Glutamatergic neuron (in vitro differentiated cells): ENCODE measurements around the gene RPS3. TPM values are rescaled to one million over a fixed set of nuclear protein-coding genes. Genes with fewer than 3 reads are reported as not detected.
"Not testable (repeated sequence)": the region's sequence is repeated elsewhere in the genome, so short reads cannot be mapped to it uniquely, and the experiment has no call there.

Experiments
- DNase-seq: peaks from one replicate; pipeline ENCODE4 v3.0.0; 2022
- H3K27ac Mint-ChIP-seq: one replicate; pipeline ENCODE4 v1.8.0; 2020; ENCODE audit warnings: mild to moderate bottlenecking, mixed read lengths, inconsistent platforms; ENCODE audit not compliant: unreplicated experiment
- H3K27me3 Mint-ChIP-seq: one replicate; pipeline ENCODE4 v1.8.0; 2020; ENCODE audit warnings: mild to moderate bottlenecking, moderate library complexity, mixed read lengths, inconsistent platforms; ENCODE audit not compliant: unreplicated experiment
- H3K36me3 Mint-ChIP-seq: one replicate; pipeline ENCODE4 v1.8.0; 2020; ENCODE audit warnings: mild to moderate bottlenecking, mixed read lengths, inconsistent platforms; ENCODE audit not compliant: unreplicated experiment
- H3K4me1 Mint-ChIP-seq: one replicate; pipeline ENCODE4 v1.8.0; 2020; ENCODE audit warnings: mild to moderate bottlenecking, low read depth, mixed read lengths, inconsistent platforms; ENCODE audit not compliant: unreplicated experiment
- H3K4me3 Mint-ChIP-seq: one replicate; pipeline ENCODE4 v1.8.0; 2020; ENCODE audit warnings: mild to moderate bottlenecking, mixed read lengths, inconsistent platforms; ENCODE audit not compliant: unreplicated experiment
- H3K9me3 Mint-ChIP-seq: one replicate; pipeline ENCODE4 v1.8.0; 2020; ENCODE audit warnings: mild to moderate bottlenecking, moderate library complexity, mixed read lengths, inconsistent platforms; ENCODE audit not compliant: unreplicated experiment
- total RNA-seq: library from RNA; stranded (reverse); fragmentation: NEBNext Ultra II Directional; extraction: Animal tissue kit (Norgen Biotek cat#: 25700); gene quantifications from one replicate; pipeline ENCODE4 v1.2.1, GENCODE V29; 2021; ENCODE audit not compliant: unreplicated experiment
- TF ChIP-seq, protein P1 (sequence below): fragments of 200-600 bp; sonication (generic); IDR thresholded peaks from one replicate; pipeline ENCODE4 v1.5.0; 2021; ENCODE audit not compliant: partially characterized antibody, unreplicated experiment

Gene RPS3
- total RNA-seq, 1 donor from 2014 or later: 1,391 TPM

DNA sequence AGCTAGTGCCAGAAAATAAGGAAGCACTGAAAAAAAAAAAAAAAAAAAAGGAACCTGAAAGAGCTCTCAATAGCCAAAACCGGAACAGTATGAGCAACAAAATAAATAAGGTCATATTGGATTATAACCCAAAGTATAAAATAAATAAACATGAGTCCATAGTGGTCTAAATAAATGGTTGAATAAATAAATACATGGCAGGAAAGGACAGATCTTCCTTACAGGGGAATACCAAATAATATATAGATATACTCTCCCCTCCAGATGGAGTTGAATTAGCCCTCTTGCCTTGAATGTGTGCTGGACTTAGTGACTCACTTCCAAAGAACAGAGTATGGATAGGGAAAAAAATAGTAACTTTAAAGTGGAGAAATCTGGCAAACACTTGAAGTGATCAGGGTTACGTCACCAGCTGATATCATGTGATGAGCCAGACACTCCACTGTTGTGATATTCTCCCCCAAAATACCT, 33.6 kb upstream of the RPS3 start:
- H3K27ac Mint-ChIP-seq: no peak overlapping the region
- no peaks in the 10 kb centered on the region for H3K4me1 Mint-ChIP-seq
- no peaks in the 10 kb centered on the region for H3K27me3 Mint-ChIP-seq
- TF ChIP-seq, protein P1, sequence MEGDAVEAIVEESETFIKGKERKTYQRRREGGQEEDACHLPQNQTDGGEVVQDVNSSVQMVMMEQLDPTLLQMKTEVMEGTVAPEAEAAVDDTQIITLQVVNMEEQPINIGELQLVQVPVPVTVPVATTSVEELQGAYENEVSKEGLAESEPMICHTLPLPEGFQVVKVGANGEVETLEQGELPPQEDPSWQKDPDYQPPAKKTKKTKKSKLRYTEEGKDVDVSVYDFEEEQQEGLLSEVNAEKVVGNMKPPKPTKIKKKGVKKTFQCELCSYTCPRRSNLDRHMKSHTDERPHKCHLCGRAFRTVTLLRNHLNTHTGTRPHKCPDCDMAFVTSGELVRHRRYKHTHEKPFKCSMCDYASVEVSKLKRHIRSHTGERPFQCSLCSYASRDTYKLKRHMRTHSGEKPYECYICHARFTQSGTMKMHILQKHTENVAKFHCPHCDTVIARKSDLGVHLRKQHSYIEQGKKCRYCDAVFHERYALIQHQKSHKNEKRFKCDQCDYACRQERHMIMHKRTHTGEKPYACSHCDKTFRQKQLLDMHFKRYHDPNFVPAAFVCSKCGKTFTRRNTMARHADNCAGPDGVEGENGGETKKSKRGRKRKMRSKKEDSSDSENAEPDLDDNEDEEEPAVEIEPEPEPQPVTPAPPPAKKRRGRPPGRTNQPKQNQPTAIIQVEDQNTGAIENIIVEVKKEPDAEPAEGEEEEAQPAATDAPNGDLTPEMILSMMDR: no peak
- no peak overlapping the region for H3K4me3 Mint-ChIP-seq
- H3K36me3 Mint-ChIP-seq: peaks cover 4% of the 10 kb centered on the region
- peaks cover 1% of the 10 kb centered on the region for H3K9me3 Mint-ChIP-seq
- no peak for DNase-seq

DNA sequence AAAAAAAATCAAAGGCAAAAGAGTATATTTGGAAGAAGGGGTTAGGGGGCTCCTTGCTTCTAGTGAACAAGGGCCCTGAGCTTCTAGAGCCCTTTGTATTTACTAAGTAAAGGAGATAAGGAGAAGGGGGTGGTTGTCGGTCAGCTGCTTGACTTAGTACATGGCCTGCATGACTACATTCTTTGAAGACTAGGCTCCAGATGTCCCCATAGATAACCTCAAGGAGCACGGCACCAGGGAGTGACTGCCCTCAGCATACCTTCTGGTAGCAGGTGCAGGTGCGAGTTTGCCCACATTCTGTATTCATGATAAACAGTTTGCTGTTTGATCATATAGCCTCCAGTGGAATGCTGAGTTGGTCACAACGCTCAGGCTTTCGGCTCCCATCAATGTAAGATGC, 32.5 kb upstream of the RPS3 start:
- not testable (repeated sequence) for DNase-seq, H3K36me3 Mint-ChIP-seq, H3K4me1 Mint-ChIP-seq, H3K27me3 Mint-ChIP-seq, H3K4me3 Mint-ChIP-seq, H3K27ac Mint-ChIP-seq, H3K9me3 Mint-ChIP-seq

DNA sequence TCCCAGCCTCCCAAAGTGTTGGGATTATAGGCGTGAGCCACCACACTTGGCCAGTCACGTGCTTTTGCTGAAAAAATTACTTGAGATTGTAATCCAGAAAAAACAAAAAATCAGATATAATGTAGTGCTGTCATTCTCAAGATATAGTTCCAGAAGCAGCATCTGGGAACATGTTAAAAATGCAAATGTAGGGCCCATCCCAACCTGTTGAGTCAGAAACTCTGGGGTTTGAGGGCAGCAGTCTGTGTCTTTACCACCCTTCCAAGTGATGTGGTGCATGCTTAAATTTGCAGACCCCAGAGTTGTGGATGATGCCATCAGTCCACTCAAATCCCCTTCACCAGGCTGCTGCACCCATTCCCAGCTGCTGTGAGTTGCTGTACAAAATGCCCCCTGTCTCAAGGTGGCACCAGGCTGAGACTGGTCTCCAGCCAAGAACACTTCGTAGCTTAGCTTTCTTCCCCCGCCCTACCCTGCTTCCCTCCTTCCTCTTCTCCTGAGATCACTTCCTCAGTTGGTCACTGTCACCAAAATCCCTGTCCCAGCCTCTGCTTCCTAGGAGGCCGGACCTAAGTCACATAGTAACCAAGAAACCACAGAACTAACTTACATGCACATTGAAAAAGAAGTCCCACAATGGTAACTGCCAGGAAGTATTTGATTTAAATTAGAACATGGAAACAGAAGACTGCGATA, 29.6 kb upstream of the RPS3 start:
- TF ChIP-seq, protein P1: no peak
- H3K27ac Mint-ChIP-seq: no peak overlapping the region
- H3K4me3 Mint-ChIP-seq: no peak overlapping the region

DNA sequence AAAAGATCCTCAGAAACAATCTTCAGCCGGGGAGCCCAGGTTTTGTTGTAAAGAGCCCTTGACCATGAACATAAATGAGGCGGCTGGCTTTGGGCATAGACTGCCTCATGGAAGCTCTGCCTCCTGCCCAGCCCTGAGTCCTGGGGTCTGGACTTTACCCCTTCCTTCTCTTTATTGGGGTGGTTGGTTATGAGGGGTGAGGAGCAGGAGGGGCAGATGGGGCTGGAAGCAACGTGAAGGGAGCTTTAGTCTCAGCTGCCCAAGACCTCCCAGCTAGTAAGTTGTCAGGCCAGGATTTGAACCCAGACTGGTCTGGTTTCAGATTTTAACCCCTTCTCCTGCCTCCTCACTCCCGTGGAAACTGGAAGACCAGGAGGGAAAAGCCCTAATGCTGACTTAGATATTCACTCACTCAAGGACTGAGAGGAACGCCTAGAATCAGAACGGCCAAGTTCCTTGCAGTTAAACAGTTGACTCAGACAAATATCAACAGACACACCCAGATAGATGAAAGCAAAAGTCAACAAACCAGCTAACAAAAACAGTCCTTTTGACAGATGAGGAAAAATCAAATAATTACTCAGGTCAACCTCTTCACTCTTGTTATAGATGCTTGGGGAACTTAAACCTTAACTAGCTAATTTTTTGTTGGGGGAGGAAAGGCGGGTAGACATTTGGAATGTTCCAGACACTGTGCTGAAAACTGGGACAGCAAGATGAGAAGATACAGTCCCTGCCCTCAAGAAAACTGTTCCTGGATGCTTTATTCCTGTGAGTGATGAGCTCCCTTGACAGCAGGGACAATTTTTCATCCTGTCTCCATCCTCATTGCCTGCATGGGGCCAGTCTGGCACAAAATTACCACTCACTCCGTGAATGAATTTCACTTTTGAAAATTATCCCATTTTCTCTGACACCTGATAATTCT, 27.1 kb upstream of the RPS3 start:
- Mint-ChIP-seq H3K9me3 (peaks cover 1% of the 10 kb centered on the region), H3K36me3 (peaks cover 4% of the 10 kb centered on the region), H3K4me3 (no peak overlapping the region), H3K27me3 (peaks cover 2% of the 10 kb centered on the region), H3K4me1 (peaks cover 1% of the 10 kb centered on the region), H3K27ac (no peak overlapping the region)
- DNase-seq: no peak
- TF ChIP-seq, protein P1: no peak

More for the DNA sequence above, 29.6 kb upstream of the RPS3 start:
- Mint-ChIP-seq H3K4me1 (no peaks in the 10 kb centered on the region), H3K27me3 (no peaks in the 10 kb centered on the region), H3K36me3 (peaks cover 4% of the 10 kb centered on the region), H3K9me3 (peaks cover 1% of the 10 kb centered on the region)
- DNase-seq: no peak

DNA sequence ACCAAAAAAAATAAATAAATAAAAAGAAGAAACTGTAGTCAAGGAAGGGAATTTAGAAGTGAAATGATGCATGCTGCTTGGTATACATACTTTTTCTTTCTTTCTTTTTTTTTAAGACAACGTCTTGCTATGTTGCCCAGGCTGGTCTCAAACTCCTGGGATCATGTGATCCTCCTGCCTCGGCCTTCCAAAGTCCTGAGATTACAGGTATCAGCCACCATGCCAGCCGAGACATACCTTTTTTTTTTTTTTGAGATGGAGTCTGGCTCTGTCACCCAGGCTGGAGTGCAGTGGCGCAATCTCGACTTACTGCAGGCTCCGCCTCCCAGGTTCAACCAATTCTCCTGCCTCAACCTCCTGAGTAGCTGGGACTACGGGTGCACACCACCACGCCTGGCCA, 26.1 kb upstream of the RPS3 start:
- Mint-ChIP-seq H3K9me3 (peaks cover 1% of the 10 kb centered on the region), H3K4me1 (peaks cover 1% of the 10 kb centered on the region), H3K27ac (no peak overlapping the region), H3K4me3 (no peak overlapping the region), H3K36me3 (peaks cover 4% of the 10 kb centered on the region), H3K27me3 (peaks cover 2% of the 10 kb centered on the region)
- TF ChIP-seq, protein P1: no peak
- DNase-seq: no peak
